GM19467 (cell line): Measurements from ENCODE around the gene ACOXL.

Experiments
- ATAC-seq: cut with Tn5 transposase; IDR thresholded peaks from one replicate; pipeline ENCODE4 v1.9.1; 2021; ENCODE audit warnings: mild to moderate bottlenecking, moderate library complexity; ENCODE audit not compliant: unreplicated experiment

ACOXL gene

GRCh38 chr2:110790907-110791306 is 58.5 kb downstream of the ACOXL start:
- no peak for ATAC-seq

- no peak for ATAC-seq
Measured at GRCh38 chr2:110791435-110791834, 59.1 kb downstream of the ACOXL start.

- no peak for ATAC-seq
Measured at GRCh38 chr2:110793034-110793433, 60.7 kb downstream of the ACOXL start.

- ATAC-seq = no peak
Measured at GRCh38 chr2:110794390-110794789, 62.0 kb downstream of the ACOXL start.

- no peak for ATAC-seq
Measured at GRCh38 chr2:110794951-110795350, 62.6 kb downstream of the ACOXL start.

GRCh38 chr2:110796716-110797301 is 64.4 kb downstream of the ACOXL start:
- ATAC-seq = no peak

GRCh38 chr2:110799376-110799775 is 67.0 kb downstream of the ACOXL start:
- ATAC-seq = no peak

GRCh38 chr2:110800611-110801402 is 68.4 kb downstream of the ACOXL start:
- no peak for ATAC-seq

- ATAC-seq = no peak
Measured at GRCh38 chr2:110802208-110802932, 70.0 kb downstream of the ACOXL start.

- ATAC-seq = no peak
Measured at GRCh38 chr2:110804433-110804832, 72.1 kb downstream of the ACOXL start.

- no peak for ATAC-seq
Measured at GRCh38 chr2:110804915-110805314, 72.5 kb downstream of the ACOXL start.

GRCh38 chr2:110805894-110806452 is 73.6 kb downstream of the ACOXL start:
- no peak for ATAC-seq

- ATAC-seq = no peak
Measured at GRCh38 chr2:110807522-110807921, 75.1 kb downstream of the ACOXL start.

GRCh38 chr2:110810404-110810803 is 78.0 kb downstream of the ACOXL start:
- no peak for ATAC-seq

- ATAC-seq = no peak
Measured at GRCh38 chr2:110812726-110813645, 80.6 kb downstream of the ACOXL start.

GRCh38 chr2:110813896-110814295 is 81.5 kb downstream of the ACOXL start:
- ATAC-seq = no peak

GRCh38 chr2:110815938-110816337 is 83.6 kb downstream of the ACOXL start:
- no peak for ATAC-seq

- ATAC-seq = no peak
Measured at GRCh38 chr2:110816404-110817365, 84.3 kb downstream of the ACOXL start.

- ATAC-seq = no peak
Measured at GRCh38 chr2:110818767-110819481, 86.6 kb downstream of the ACOXL start.
